Thyroid gland (tissue), 4 donors: ENCODE data around the gene CSAD.

ENCODE experiments used
- POLR2A ChIP-seq, 2 donors: fragments of 450-650 bp; IDR thresholded peaks; one replicate each; pipeline ENCODE4 v1.6.1; 2017; ENCODE audit warnings: antibody characterized with exemption in 2 of 2, mild to moderate bottlenecking in 2 of 2, moderate library complexity in 1 of 2
- TF ChIP-seq, protein P1 (sequence below), 6 experiments: fragments of 200-600 bp in 3 of 6; fragments of 450-650 bp in 3 of 6; sonication (generic) in 3 of 6; IDR thresholded peaks; one replicate each; pipeline ENCODE4 v1.5.1; 2016 to 2019; ENCODE audit warnings: antibody characterized with exemption in 6 of 6, mild to moderate bottlenecking in 2 of 6, inconsistent platforms in 1 of 6, moderate library complexity in 1 of 6

- TF ChIP-seq, protein P1, sequence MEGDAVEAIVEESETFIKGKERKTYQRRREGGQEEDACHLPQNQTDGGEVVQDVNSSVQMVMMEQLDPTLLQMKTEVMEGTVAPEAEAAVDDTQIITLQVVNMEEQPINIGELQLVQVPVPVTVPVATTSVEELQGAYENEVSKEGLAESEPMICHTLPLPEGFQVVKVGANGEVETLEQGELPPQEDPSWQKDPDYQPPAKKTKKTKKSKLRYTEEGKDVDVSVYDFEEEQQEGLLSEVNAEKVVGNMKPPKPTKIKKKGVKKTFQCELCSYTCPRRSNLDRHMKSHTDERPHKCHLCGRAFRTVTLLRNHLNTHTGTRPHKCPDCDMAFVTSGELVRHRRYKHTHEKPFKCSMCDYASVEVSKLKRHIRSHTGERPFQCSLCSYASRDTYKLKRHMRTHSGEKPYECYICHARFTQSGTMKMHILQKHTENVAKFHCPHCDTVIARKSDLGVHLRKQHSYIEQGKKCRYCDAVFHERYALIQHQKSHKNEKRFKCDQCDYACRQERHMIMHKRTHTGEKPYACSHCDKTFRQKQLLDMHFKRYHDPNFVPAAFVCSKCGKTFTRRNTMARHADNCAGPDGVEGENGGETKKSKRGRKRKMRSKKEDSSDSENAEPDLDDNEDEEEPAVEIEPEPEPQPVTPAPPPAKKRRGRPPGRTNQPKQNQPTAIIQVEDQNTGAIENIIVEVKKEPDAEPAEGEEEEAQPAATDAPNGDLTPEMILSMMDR (IDR thresholded peaks at IDR 0.05) = no peak
- no peak for TF ChIP-seq POLR2A (IDR thresholded peaks at IDR 0.05)
Measured at GRCh38 chr12:53227341-53227740, 46.6 kb upstream of the CSAD start.
